ENCODE results near the gene INSR.
"Not testable (repeated sequence)": the region's sequence is repeated elsewhere in the genome, so short reads cannot be mapped to it uniquely, and the experiment has no call there.

Gene INSR

DNA sequence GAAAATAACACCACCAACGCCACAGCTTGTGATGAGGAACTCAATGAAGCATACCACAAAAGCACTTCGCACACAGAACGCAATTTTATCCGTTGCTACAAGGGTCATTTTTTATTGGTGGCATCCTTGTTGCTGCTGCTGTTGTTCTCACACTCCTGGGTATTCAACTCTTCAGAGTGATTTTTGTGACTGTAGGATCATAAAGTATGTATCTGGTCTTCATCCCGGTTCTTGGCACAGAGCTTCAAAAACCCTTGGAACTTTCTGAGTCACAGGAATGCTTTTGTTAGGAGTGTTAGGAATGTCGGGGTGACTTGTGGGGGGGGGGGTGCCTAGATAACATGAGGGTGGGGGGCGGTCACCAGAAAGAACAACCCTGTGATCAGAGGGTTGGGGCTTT lies 116.3 kb downstream of the INSR start:
- H3K36me3 ChIP-seq (ENCODE audit: insufficient read depth, low read depth, low read length), result no peaks in the 10 kb centered on the region
- no peaks in the 10 kb centered on the region for H3K9me3 ChIP-seq (ENCODE audit: insufficient read depth, low read depth, low read length)
- H3K27ac ChIP-seq (ENCODE audit: low read length), result no peak overlapping the region
- H3K4me1 ChIP-seq (ENCODE audit: insufficient read depth, low read length), result no peaks in the 10 kb centered on the region
- no peaks in the 10 kb centered on the region for H3K27me3 ChIP-seq (ENCODE audit: insufficient read depth, low read length)
- H3K4me3 ChIP-seq (ENCODE audit: low read length), result no peak overlapping the region
- no peak overlapping the region for H3K9ac ChIP-seq (ENCODE audit: low read depth, low read length)

DNA sequence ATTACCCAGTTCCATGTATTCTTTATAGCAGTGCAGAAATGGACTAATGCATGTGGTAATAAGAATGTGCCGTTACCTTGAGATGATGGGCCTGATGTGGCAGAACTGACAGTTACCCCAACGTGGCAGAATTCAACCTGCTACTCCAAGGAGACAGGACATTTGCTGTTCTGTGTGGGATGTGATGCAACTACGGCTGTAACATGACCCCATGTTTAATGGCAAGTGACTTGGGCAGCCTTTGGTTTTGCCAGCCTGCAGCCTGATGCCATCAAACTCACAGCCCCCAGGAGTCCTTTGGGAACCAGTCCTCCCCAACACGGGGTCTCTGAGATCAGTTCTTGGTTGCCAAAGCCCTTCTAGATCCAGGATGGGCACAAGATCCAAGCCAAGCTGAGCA lies 117.4 kb downstream of the INSR start:
- Histone ChIP-seq H3K36me3 (ENCODE audit: insufficient read depth, low read depth, low read length) (peaks cover 6% of the 10 kb centered on the region; the same call in 1 of the 2 replicates), H3K9ac (ENCODE audit: low read depth, low read length) (no peak overlapping the region), H3K27me3 (ENCODE audit: insufficient read depth, low read length) (no peaks in the 10 kb centered on the region), H3K4me3 (ENCODE audit: low read length) (no peak overlapping the region), H3K9me3 (ENCODE audit: insufficient read depth, low read depth, low read length) (no peaks in the 10 kb centered on the region), H3K4me1 (ENCODE audit: insufficient read depth, low read length) (no peaks in the 10 kb centered on the region), H3K27ac (ENCODE audit: low read length) (no peak overlapping the region)

- Histone ChIP-seq H3K4me3 (ENCODE audit: low read length) (no peak overlapping the region), H3K9me3 (ENCODE audit: insufficient read depth, low read depth, low read length) (peaks cover 17% of the 10 kb centered on the region), H3K36me3 (ENCODE audit: insufficient read depth, low read depth, low read length) (peaks cover 34% of the 10 kb centered on the region), H3K27ac (ENCODE audit: low read length) (no peak overlapping the region), H3K4me1 (ENCODE audit: insufficient read depth, low read length) (no peaks in the 10 kb centered on the region), H3K9ac (ENCODE audit: low read depth, low read length) (no peak overlapping the region), H3K27me3 (ENCODE audit: insufficient read depth, low read length) (no peaks in the 10 kb centered on the region)
These were observed 121.4 kb downstream of the INSR start for GRCh38 chr19:7172794-7173193.

DNA sequence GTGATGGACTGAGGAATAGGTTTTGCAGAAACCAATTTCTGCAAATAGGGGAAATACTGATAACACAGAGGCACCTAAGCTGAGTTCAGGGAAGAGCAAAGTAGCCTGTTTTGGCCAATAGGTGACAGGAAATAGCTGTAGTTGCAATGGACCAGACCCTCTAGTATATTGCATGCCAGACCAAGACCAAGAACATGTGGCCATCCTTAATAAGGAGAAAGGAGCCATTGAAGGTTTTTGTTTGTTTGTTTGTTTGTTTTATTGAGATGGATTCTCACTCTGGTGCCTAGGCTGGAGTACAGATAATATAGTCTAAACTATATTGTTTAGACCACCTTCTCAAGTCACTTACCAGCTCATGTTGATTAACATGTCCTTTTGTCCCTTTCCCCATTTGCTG lies 123.2 kb downstream of the INSR start:
- no peak overlapping the region for H3K9ac ChIP-seq (ENCODE audit: low read depth, low read length)
- no peak overlapping the region for H3K4me3 ChIP-seq (ENCODE audit: low read length)

DNA sequence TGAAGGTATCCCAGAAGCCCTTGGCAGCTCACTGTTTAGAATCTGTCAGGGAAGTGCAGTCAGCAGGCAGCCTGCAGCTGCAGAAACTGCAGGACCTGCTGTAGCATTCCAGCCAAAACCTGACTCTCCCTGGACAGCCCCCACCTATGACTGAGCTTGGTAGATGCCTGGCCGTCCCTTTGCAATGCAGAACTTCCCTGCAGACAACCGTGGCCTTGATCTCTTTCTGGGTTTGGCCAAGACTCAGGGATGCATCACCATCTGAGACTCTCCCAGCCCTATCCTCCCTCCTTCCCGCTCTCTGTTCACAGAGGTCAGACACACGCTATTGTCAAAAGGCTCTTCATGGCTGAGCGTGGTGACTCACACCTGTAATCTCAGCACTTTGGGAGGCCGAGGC lies 125.3 kb downstream of the INSR start:
- Histone ChIP-seq H3K4me3 (ENCODE audit: low read length) (no peak overlapping the region), H3K27ac (ENCODE audit: low read length) (no peak overlapping the region), H3K36me3 (ENCODE audit: insufficient read depth, low read depth, low read length) (peaks cover 47% of the 10 kb centered on the region), H3K9me3 (ENCODE audit: insufficient read depth, low read depth, low read length) (peaks cover 17% of the 10 kb centered on the region), H3K4me1 (ENCODE audit: insufficient read depth, low read length) (no peaks in the 10 kb centered on the region), H3K27me3 (ENCODE audit: insufficient read depth, low read length) (no peaks in the 10 kb centered on the region), H3K9ac (ENCODE audit: low read depth, low read length) (no peak overlapping the region)

More for the DNA sequence above, 123.2 kb downstream of the INSR start:
- H3K36me3 ChIP-seq (ENCODE audit: insufficient read depth, low read depth, low read length), result peaks cover 45% of the 10 kb centered on the region
- no peak overlapping the region for H3K27ac ChIP-seq (ENCODE audit: low read length)
- H3K27me3 ChIP-seq (ENCODE audit: insufficient read depth, low read length), result no peaks in the 10 kb centered on the region
- no peaks in the 10 kb centered on the region for H3K4me1 ChIP-seq (ENCODE audit: insufficient read depth, low read length)
- H3K9me3 ChIP-seq (ENCODE audit: insufficient read depth, low read depth, low read length), result peaks cover 17% of the 10 kb centered on the region

GRCh38 chr19:7161292-7161691 lies 132.9 kb downstream of the INSR start:
- H3K27me3 ChIP-seq (ENCODE audit: insufficient read depth, low read length), result no peaks in the 10 kb centered on the region
- no peaks in the 10 kb centered on the region for H3K9me3 ChIP-seq (ENCODE audit: insufficient read depth, low read depth, low read length)
- no peak overlapping the region for H3K27ac ChIP-seq (ENCODE audit: low read length)

DNA sequence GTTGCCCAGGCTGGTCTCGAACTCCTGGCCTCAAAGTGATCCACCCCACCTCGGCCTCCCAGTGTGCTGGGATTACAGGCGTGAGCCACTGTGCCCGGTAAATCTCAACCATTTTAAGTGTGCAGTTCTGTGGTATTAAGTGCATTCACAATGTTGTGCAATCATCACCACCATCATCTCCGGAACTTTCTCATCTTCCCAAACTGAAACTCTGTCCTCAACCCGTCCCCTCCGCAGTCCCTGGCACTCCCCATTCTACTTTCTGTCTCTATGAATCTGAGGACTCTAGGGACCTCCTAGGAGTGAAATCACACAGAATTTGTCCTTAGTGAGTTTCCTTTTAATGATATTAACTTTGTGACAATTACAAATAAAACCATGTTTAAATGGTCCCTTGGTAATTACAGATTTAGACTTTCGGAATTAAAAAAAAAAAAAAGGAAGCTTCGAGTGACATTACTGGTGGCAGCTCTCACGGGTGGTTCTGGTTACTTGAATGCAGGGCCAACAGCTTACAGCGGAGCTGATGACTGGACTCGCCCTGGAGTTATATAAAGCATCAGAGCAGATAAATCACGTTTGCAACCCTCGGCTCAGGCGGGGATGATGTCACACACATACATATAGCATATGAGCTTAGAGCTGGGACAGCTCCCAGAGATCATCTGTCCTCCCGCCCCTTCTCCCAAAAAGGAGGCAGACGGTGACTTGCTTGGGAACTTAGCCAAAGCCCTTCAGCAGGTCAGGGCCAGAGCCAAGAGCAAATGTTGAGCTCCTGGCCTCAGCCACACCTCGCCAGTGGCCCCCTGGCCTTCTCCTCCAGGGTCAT lies 134.9 kb downstream of the INSR start:
- H3K4me3 ChIP-seq (ENCODE audit: low read length), result no peak overlapping the region
- no peak overlapping the region for H3K27ac ChIP-seq (ENCODE audit: low read length)
- H3K36me3 ChIP-seq (ENCODE audit: insufficient read depth, low read depth, low read length), result peaks cover 20% of the 10 kb centered on the region

More at GRCh38 chr19:7161292-7161691, 132.9 kb downstream of the INSR start:
- H3K9ac ChIP-seq (ENCODE audit: low read depth, low read length), result no peak overlapping the region
- H3K4me3 ChIP-seq (ENCODE audit: low read length), result no peak overlapping the region
- no peaks in the 10 kb centered on the region for H3K4me1 ChIP-seq (ENCODE audit: insufficient read depth, low read length)
- peaks cover 25% of the 10 kb centered on the region for H3K36me3 ChIP-seq (ENCODE audit: insufficient read depth, low read depth, low read length)

GRCh38 chr19:7153022-7153421 lies 141.2 kb downstream of the INSR start:
- Histone ChIP-seq H3K4me3 (ENCODE audit: low read length) (no peak overlapping the region), H3K9me3 (ENCODE audit: insufficient read depth, low read depth, low read length) (no peaks in the 10 kb centered on the region), H3K36me3 (ENCODE audit: insufficient read depth, low read depth, low read length) (0 out of 2 replicates have a peak, but pooled peaks cover 5% of the 10 kb centered on the region), H3K4me1 (ENCODE audit: insufficient read depth, low read length) (no peaks in the 10 kb centered on the region), H3K27ac (ENCODE audit: low read length) (no peak overlapping the region), H3K27me3 (ENCODE audit: insufficient read depth, low read length) (no peaks in the 10 kb centered on the region), H3K9ac (ENCODE audit: low read depth, low read length) (no peak overlapping the region)

More for the DNA sequence above, 134.9 kb downstream of the INSR start:
- Histone ChIP-seq H3K9me3 (ENCODE audit: insufficient read depth, low read depth, low read length) (no peaks in the 10 kb centered on the region), H3K4me1 (ENCODE audit: insufficient read depth, low read length) (no peaks in the 10 kb centered on the region), H3K27me3 (ENCODE audit: insufficient read depth, low read length) (no peaks in the 10 kb centered on the region), H3K9ac (ENCODE audit: low read depth, low read length) (no peak overlapping the region)

DNA sequence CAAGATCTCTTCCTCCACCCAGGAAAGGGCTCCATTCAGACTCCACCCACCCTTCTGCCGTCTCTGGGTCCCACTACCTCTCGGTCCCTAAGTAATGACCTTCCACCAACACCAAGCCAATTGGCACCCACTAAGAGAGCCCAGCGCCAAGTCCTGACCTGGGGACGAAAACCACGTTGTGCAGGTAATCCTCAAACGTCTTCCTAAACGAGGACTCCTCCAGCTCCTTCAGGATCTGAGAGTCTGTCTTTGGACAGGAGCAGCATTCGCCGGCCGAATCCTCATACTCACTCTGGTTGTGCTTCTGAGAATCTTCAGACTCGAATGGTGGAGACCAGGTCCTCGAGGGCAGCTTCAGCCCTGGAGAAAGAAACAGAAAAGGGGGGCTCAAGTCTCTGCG lies 141.6 kb downstream of the INSR start:
- no peak overlapping the region for H3K27ac ChIP-seq (ENCODE audit: low read length)
- no peak overlapping the region for H3K9ac ChIP-seq (ENCODE audit: low read depth, low read length)
- no peak overlapping the region for H3K4me3 ChIP-seq (ENCODE audit: low read length)
- 0 out of 2 replicates have a peak, but pooled peaks cover 5% of the 10 kb centered on the region for H3K36me3 ChIP-seq (ENCODE audit: insufficient read depth, low read depth, low read length)
- no peaks in the 10 kb centered on the region for H3K4me1 ChIP-seq (ENCODE audit: insufficient read depth, low read length)
- no peaks in the 10 kb centered on the region for H3K9me3 ChIP-seq (ENCODE audit: insufficient read depth, low read depth, low read length)
- no peaks in the 10 kb centered on the region for H3K27me3 ChIP-seq (ENCODE audit: insufficient read depth, low read length)

DNA sequence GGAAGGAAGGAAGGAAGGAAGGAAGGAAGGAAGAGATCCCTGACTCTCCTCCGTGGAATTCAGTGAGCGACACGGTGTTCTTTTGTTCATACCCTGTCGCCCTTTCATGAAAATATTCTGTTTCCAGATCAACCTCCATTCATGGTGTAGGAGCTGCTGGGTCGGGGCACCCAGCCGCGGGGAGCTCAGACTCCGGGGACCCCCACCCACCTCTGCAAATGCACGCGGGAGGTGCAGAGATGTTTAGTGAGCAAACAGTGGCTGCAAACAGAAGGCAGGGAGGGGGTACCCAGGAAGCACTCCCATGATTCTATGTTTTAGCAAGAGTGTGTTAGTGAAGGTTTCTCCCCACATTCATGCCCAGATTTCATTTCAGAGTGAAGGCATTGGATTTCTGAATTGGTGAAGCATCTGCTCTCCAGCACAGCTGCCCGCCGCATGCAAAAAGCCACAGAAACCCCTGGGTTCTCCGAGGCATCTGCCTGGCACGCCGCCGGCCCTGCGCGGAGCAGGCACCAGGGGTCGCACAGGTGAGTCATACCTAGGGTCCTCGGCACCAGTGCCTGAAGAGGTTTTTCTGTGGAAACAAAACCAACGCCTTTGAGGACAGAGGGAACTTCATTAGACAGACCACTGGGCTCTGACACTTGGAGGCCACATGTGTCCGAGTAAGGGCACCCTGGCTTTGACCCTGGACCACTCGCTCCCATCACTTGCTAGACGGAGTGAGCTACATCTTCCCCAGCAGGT lies 144.1 kb downstream of the INSR start:
- Histone ChIP-seq H3K9me3 (ENCODE audit: insufficient read depth, low read depth, low read length) (no peaks in the 10 kb centered on the region), H3K27ac (ENCODE audit: low read length) (no peak overlapping the region), H3K4me3 (ENCODE audit: low read length) (no peak overlapping the region), H3K36me3 (ENCODE audit: insufficient read depth, low read depth, low read length) (0 out of 2 replicates have a peak, but pooled peaks cover 5% of the 10 kb centered on the region), H3K27me3 (ENCODE audit: insufficient read depth, low read length) (no peaks in the 10 kb centered on the region), H3K9ac (ENCODE audit: low read depth, low read length) (no peak overlapping the region), H3K4me1 (ENCODE audit: insufficient read depth, low read length) (no peaks in the 10 kb centered on the region)

GRCh38 chr19:7147119-7147675 lies 147.0 kb downstream of the INSR start:
- not testable (repeated sequence) for H3K4me3 ChIP-seq (ENCODE audit: low read length); H3K27ac ChIP-seq (ENCODE audit: low read length); H3K36me3 ChIP-seq (ENCODE audit: insufficient read depth, low read depth, low read length); H3K9ac ChIP-seq (ENCODE audit: low read depth, low read length); H3K9me3 ChIP-seq (ENCODE audit: insufficient read depth, low read depth, low read length); H3K4me1 ChIP-seq (ENCODE audit: insufficient read depth, low read length); H3K27me3 ChIP-seq (ENCODE audit: insufficient read depth, low read length)
